Measurements from ENCODE around the gene UBE2E2.

Gene UBE2E2

DNA sequence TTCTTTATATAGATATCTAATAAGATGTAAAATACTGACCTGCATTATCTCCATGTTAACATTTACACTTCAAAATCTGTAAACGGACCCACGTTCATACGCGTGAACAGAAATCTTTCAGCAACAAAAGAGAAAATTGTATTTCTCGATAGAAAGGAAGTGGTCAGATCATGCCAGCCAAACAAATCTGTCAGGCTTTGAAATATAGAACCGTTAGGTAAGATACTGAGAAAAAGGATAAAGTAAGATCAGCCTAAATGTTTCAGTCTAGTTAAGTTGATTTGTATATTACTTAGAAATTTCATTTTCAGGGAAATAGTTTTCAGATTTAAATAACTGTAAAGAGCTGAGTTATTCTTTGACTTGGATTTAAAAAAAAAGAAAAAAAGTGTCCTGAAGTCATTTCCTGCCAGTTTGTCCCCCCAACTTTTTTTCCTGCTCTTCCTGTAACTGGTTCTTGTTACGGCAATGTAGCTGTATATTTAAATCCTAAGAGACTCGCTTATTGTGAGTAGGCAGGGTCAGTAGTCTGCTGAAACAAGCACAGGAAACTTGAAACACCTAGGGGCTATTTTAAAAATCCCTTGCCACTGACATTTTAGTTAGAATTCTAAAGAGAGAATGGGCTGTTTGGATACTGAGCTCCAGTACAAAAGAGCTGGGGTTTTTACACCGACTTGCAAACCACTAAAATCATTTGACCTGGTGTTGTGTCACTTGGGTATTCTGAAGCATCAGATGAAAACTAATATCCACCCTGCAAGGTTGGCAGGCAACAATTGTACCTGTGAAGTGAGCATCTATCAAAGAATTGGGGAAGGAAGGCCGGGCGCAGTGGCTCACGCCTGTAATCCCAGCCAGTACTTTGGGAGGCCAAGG lies 237.5 kb downstream of the UBE2E2 start:
- DNase-seq (ENCODE audit: low read depth in 3 of 3), result no peak

DNA sequence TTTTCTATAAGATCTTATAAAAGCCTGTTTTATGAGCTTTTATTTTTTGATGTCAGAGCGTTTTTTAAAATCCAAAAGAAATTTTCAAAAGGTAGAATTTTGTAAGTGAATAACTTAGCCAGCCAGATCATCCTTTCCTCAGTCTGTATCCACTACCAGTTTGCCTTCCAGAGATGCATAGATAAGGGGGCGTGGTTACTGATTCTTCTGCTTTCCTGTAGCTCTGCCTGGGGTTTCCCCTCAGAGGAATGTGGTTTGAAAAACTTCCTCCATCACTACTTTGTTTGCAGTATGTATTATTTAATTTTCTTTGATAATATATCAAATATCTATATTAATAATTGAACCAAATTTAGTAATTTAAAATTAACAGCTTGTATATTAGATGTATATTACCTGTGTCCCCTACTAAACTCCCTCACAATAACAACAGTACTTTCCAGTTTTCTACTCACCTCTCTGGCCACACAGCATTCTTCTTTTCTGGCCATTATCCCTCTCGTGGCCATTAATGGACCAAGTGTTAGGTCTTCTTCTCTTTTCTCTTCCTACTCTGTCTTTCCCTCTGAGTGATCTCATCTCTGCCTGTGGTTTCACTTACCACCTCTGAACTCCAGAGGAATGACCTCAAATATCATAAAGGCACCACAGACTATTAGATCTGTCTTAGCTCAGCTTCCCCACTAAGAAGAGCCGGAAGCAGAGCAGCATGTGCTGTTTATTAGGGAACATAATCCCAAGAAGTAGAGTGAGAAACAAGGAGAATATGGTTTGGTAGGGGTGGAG lies 239.7 kb downstream of the UBE2E2 start:
- no peak for DNase-seq (ENCODE audit: low read depth in 3 of 3)

DNA sequence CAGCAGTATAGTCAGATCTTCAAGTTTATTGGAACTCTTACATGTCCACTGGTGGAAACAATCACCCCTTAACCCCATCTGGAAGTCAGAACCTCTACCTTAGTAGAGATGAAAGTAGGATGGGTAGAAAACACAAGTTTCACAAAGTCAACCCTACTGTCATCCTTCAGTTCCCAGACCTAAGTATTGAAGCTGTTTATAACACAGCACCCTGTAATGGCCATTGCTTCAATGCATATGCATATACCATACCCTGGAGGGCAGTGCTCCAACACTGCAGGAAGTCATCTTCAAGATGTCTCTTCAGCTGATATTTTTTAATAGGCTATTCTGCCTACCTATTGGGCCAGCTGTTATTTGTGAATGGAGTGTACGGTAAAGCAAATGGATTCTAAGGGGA lies 241.3 kb downstream of the UBE2E2 start:
- DNase-seq (ENCODE audit: low read depth in 3 of 3), result no peak

DNA sequence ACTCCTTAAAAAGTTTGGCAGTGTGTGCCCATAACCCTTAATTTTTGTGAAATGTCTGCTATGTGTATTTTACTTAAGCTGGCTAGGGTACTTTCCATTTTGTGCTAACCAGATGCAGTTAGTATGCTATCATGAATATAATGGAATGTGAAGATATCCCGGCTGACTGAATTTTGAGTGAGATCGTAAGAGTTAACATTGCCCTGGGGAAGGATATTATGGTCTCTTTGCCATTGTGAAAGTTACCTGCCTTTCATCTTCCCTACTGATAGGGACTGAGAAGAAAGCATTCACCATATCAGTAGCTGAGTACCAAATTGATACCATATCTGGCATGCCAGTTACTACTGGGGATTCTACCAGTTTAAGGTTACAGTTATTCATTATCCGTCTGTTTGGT lies 243.2 kb downstream of the UBE2E2 start:
- DNase-seq (ENCODE audit: low read depth in 3 of 3), result no peak

DNA sequence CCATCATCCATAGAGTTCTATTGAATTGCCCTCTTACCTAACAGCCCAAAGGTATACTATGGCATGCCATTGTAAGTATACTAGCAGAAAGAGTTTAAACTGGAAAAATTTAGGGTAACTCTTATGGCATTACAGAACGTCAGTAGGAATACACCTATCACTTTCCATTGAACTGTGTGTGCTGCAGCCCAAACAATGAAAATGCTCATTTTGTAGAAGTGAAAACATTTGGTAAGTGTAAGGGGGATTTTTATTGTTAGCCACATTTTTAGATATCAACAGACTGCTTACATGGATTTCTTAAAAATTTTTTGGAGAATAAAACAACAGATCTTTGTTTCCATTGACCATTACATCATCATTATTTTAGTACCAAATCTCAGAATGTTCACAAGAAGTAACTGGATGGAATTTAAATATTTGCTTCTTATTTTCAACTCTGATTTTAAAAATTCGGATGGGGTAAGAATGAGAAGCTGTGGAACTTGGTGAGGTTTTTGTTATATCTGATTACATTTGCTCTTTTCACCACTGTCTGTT lies 245.9 kb downstream of the UBE2E2 start:
- DNase-seq (ENCODE audit: low read depth in 3 of 3), result no peak

DNA sequence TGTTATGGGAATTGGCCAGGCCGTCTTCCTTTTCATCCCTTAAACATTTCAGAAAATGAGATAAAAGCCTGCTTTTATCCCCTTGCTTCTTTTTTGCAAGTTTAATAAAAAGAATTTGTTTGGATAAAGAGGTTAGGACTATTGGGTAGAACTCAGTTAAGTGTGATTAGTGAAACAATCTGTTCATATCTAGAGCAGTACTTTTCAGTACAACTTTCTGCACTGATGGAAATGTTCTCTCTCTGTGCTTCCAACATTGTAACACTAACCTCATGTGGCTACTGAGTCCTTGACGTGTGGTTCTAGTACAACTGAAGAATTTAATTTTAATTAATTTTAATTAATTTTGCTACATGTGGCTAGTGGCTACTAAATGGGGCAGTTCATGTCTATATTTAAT lies 246.9 kb downstream of the UBE2E2 start:
- DNase-seq (ENCODE audit: low read depth in 3 of 3), result no peak

DNA sequence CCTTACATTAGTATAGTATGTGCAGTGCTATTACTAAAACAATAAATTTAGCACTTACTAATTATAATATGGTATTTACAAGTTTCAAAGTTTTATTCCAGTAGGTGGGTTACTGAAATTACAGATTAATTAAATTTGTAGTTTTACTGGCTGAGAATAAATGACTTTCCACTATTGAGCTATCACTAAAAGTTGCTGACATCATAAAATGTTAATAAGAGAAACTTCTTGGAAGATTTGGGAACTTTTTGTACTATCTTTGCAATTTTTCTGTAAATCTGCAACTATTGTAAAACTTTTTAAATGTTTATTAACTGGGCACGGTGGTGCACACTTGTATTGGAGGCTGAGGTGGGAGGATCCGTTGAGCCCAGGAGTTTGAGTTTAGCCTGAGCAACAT lies 247.7 kb downstream of the UBE2E2 start:
- no peak for DNase-seq (ENCODE audit: low read depth in 3 of 3)

DNA sequence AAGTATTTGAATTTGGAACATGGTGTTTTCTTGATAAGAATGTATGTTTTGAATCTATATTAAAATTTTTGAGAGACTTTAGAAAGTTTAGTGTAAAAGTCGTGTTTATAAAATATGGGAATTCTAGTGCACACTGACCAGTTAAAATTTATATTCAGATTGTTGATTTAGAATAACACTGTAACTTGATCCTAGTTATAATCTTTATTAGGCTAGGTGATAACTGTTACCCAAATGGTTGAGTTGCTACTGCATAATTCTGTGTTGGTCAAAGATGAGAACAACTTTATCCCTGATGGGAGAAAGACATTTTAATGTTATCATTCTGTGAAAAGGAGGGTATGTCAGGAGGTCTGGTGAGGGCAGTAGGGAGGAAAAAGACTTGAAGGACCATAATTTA lies 249.3 kb downstream of the UBE2E2 start:
- no peak for DNase-seq (ENCODE audit: low read depth in 3 of 3)

DNA sequence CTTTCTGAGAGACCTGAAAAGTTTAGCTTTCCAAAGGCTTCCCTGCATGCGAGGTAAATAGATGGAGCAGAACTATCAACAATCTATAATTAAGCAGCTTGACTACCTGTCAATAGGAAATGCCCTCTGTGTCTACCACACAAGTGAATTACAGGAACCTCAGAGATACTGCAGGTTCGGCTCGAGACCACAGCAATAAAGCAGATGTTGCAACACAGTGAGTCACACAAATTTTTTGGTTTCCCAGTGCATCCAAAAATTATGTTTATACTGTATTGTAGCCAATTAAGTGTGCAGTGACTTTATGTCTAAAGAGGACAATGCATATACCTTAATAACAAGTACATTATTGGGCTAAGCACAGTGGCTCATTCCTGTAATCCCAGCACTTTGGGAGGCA lies 252.0 kb downstream of the UBE2E2 start:
- DNase-seq (ENCODE audit: low read depth in 3 of 3), result no peak

DNA sequence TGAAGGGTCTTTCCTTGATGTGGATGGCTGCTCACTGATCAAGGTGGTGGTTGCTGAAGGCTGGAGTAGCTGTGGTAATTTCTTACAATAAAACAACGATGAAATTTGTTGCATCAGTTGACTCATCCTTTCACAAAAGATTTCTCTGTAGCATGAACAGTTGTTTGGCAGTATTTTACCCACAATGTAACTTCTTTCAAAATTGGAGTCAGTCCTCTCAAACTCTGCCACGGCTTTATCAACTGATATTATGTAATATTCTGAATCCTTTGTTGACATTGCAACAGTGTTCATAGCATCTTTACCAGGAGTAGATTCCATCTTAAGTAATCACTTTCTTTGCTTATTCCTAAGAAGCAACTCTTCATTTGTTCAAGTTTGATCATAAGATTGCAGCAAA lies 252.6 kb downstream of the UBE2E2 start:
- no peak for DNase-seq (ENCODE audit: low read depth in 3 of 3)

DNA sequence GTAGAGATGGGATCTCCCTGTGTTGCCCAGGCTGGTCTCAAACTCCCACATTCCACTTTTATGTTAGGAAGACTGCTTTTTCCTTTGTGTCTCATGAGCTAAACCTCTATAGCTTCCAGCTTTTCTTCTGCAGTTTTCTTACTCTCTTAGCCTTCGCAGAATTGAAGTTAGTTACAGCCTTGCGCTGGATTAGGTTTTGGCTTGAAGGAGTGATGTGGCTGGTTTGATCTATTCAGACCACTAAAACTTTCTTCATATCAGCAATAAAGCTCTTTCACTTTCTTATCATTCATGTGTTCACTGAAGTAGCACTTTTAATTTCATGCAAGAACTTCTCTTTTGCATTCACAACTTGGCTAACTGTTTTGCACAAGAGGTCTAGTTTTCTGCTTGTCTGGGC lies 254.6 kb downstream of the UBE2E2 start:
- DNase-seq (ENCODE audit: low read depth in 3 of 3), result no peak

DNA sequence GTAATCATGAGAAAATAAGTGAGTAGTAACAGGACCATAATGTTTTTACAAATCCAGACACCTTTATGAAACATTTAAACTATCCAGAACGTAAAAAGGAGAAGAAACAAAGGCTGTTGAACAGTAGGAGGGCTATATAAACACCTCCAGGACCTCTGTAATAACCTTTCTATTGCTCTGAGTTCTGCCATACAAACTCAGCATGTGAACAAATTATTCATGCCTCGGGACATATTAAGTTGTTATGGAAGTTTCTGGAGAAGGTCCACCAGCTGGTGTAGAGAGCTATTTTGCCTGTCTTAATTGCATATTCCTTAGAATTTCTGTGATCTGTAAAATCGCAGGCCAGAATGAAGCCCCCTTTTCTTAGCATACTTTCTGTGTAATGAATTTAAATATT lies 256.3 kb downstream of the UBE2E2 start:
- DNase-seq (ENCODE audit: low read depth in 3 of 3), result no peak

DNA sequence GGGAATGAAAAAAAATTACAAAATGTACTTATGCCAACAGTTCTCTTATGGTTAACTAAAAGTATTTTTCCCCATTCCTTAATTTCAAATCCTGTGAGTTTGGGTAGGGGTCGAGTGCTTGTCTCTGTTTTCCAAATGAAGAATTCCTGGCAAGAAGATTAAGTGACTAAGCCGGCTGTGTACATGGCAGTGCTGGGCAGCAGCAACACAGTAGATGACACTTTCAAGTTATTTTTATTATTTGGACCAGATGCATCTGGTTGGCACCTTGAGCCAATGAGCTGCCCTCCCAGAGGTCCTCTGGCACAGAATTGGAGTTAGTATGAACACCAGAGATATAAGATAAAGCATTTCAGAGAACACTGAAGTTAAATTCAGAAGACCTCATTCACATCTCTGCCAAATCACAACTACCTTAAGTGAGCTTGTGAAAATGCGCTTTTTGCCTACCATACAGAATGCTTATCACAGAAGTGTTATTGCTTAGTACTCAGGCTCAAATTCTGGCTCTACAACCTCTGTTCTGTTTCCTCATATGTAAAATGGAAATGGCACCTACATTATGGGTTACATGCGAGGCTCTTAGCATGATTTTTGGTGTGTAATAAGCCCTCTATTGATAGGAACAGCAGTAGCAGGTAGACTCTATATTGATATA lies 256.9 kb downstream of the UBE2E2 start:
- DNase-seq (ENCODE audit: low read depth in 3 of 3), result no peak

DNA sequence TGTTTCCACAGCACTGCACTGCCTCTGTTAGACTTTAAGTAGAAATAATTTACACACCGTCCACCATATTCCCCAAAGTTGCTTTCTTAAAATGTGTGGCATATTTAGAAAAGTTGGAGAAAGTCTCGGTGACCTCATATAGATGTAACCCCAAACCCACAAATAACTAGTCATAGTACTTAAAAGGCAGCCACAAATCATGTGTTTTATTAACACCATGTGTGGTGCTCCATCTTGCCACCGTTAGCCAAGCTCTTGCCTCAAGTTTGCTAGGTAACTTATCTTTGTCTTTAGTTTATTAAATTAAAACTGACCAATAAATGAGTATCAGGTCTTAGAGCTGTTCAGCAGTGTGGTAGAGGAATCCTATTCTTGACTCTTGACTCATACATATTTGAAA lies 257.9 kb downstream of the UBE2E2 start:
- no peak for DNase-seq (ENCODE audit: low read depth in 3 of 3)

DNA sequence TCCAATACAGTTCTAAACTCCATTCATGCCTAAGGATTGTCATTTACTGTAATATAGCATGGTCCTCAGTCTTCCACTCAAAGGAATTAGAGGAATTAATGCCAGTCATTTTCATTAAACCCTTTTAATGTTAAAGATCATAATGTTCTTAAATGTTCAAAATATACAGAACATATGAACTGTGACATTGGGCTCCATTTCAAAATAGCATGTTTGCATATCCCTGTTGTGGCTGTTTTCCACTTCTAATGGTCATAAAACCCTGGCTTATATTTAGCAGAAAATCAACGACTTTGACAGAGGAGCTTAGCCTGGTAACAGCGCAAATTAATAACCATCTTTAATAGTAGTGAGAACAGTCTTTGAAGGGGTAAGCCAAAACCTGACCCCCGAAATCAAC lies 260.7 kb downstream of the UBE2E2 start:
- no peak for DNase-seq (ENCODE audit: low read depth in 3 of 3)

DNA sequence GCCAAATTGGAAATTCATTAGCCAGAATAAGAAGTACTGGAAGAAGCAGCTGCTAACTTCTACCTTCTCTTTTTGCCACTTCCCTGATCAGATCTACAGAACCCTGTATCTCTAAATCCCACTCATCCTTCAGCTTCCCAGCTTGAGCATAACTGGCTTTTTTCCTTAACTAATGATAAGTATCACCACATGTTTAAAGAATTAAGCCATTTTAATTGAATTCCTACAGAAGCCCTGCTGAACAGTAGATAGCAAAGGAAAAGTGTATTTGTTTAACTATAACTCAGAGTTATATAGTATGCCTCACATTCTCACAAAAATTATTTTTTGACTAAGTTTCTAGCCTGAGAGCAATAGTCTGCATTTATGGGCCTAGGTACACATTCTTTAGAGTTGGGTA lies 262.4 kb downstream of the UBE2E2 start:
- DNase-seq (ENCODE audit: low read depth in 3 of 3), result no peak

DNA sequence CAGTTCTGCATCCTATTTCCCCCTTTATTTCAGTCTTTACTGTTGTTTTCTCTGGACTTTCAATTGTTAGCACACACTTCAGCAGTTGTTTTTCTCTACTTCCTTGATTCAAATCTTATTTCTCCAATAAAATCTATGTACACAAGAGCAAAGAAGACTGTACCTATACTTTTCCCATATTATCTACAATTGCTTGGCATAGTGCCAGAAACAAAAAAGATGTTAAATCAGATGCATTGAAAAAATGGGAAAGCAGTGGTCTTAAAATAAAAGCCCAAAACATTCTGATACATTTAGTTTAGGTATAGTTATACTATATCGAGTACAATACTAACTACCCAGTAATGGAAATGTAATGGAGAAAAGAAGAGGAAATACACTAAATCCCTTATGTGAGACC lies 265.1 kb downstream of the UBE2E2 start:
- DNase-seq (ENCODE audit: low read depth in 3 of 3), result no peak

DNA sequence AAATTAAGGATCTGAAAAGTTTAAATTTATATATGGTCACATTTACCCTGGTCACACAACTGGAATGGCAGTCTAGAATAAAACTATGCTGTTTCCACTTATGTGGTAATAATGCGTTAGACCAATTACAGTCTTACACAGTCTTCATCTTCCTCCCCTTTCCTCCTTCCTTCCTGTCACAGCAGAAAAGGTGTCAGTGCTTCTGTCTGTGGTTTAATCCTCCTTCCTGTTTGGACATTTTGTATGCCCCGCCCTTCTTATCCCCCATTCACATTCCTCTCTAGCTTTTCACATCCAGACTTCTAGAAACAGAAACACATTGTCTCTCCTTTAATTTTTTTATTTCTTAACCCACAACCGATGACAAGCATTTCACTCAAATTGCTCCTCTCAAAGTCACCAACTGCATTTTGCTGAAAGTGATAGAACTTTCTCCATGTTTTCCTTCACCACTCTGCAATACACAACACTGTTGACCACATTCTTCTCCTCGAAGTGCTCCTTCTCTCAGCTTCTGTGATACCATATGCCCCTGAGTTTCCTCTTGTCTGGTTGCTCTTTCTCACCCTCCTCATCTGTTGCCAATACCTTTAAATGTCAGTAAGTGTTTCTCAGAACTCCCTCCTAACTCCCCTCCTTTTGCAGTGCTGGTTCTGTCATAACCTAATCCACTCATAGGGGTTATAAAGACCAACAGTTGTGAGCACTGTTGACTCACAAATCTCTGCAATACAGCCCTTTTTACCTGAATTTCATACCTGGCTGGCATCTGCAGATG lies 271.6 kb downstream of the UBE2E2 start:
- no peak for DNase-seq (ENCODE audit: low read depth in 3 of 3)

DNA sequence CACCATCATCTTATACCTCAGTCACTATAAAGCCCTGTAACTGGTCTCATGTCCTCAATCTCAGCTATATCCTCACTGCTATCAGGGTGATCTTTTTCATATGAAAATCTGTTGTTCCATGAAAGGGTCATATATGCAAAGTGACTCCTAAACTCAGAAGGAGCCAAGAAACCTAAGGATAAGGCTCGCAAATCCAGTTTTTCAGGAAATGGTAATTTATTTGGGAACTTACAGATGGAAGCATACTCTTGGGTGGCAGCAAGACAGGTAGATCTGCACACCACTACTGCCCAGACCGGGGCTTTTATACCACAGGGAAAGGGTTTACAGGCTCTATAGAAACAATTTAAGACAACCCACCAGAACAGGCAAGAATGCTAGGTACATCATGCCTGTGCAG lies 272.3 kb downstream of the UBE2E2 start:
- DNase-seq (ENCODE audit: low read depth in 3 of 3), result no peak

DNA sequence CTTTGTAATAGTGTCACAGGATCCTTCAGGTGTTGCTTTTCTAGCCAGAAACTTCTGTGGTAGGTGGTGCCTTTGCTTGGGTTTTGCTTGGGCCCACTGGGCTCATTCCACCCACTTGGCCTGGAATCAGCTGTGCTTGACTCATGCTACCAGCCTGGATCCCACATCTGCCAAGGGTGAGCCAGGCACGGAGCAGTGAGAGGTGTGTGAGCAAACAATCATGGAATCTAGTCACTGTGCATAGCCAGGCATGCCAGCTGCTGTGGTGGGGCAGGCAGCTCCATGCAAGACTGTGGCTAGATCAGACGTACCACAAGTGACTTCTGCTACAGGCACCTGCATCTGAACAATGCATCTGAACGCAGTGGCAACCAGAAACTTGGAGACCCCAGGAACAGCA lies 275.9 kb downstream of the UBE2E2 start:
- DNase-seq (ENCODE audit: low read depth in 3 of 3), result no peak

DNA sequence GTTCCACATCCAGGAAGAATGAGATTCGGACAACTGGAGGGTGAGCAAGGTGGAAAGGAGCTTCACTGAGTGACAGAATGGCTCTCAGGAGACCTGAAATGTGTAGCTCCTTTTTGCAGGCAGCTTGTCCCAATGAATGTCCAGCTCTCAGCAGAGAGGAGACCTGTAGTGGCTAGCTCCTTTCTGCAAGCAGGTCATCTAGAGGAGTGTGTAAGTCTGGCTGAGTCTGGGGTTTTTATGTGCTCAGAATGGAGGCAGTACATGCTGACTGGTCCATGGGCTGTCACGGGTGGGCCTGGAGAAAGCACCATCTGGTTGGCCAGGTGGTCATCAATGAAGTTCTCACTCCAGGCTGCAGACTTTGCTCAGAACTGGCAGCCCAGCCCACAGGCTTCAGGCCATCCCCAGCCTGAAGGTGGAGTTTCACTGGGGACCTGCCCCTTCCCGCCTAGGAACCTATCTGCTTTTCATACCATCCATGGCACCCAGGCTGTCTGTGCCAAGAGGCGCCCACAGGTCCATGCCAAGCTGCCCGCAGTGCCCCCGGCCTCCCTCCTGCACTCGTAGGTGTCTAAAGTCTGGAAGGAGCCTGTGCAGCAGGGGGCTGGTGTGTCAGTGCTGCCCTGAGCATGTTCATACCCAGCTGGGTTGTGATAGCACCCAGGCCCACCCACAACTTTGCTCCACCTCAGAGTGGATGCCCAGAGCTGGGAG lies 276.6 kb downstream of the UBE2E2 start:
- DNase-seq (ENCODE audit: low read depth in 3 of 3), result no peak

All from stimulated activated CD4-positive, alpha-beta T cell treated with anti-CD3 and anti-CD28 coated beads, TNF-alpha, amount 100 ng/mL, for 48 hours (primary cell).